Suprapubic skin (tissue), 4 donors: ENCODE data around the gene SYT13.

ENCODE experiments used
- POLR2A ChIP-seq, 2 donors: fragments of 450-650 bp; IDR thresholded peaks; one replicate each; pipeline ENCODE4 v1.6.1; 2017; ENCODE audit warnings: antibody characterized with exemption in 2 of 2, mild to moderate bottlenecking in 2 of 2, moderate library complexity in 2 of 2
- POLR2AphosphoS5 ChIP-seq, 3 donors: sonication (generic); formaldehyde crosslinking; IDR thresholded peaks; one replicate each; pipeline ENCODE4 v1.6.1; 2017; ENCODE audit warnings: antibody characterized with exemption in 3 of 3

DNA sequence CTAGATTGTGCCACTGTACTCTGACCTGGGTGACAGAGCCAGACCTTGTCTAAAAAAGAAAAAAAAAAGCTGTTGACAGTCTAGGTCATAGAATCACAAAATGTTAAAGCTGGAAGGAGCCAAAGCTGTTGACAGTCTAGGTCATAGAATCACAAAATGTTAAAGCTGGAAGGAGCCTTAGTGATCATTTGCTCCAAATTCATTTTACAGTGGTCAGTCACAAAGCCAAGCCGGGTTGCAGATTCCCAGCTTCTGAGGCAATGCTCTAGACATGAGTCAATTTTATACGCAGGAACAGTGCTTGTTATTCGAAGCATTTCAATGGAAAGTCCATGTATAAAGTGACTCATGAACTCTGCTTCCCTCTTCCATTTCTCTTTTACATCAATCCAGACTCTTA, 47.4 kb downstream of the SYT13 start:
- TF ChIP-seq POLR2A (IDR thresholded peaks at IDR 0.05), result no peak
- no peak for TF ChIP-seq POLR2AphosphoS5 (IDR thresholded peaks at IDR 0.05)
